NCI-H128 (cell line): ENCODE measurements around the gene PTPRD.
"Not testable (repeated sequence)": the region's sequence is repeated elsewhere in the genome, so short reads cannot be mapped to it uniquely, and the experiment has no call there.

Source experiments
- DNase-seq: peaks from one replicate; lab custom pipeline; 2025; ENCODE audit not compliant: unreplicated experiment; lab: John Stamatoyannopoulos, UW

The PTPRD gene

GRCh38 chr9:9078301-9078700, 1534.5 kb downstream of the PTPRD start:
- no peak for DNase-seq

GRCh38 chr9:9061627-9062026, 1551.2 kb downstream of the PTPRD start:
- DNase-seq: no peak

GRCh38 chr9:9054354-9054992, 1558.3 kb downstream of the PTPRD start:
- no peak for DNase-seq

GRCh38 chr9:9045572-9045971, 1567.2 kb downstream of the PTPRD start:
- no peak for DNase-seq

- no peak for DNase-seq
Measured at GRCh38 chr9:9045072-9045471, 1567.7 kb downstream of the PTPRD start.

- DNase-seq: not testable (repeated sequence)
Measured at GRCh38 chr9:9043788-9044187, 1569.0 kb downstream of the PTPRD start.

- DNase-seq: no peak
Measured at GRCh38 chr9:9041756-9042155, 1571.0 kb downstream of the PTPRD start.

- no peak for DNase-seq
Measured at GRCh38 chr9:9033022-9033421, 1579.8 kb downstream of the PTPRD start.

- DNase-seq: no peak
Measured at GRCh38 chr9:9016597-9016996, 1596.2 kb downstream of the PTPRD start.

- no peak for DNase-seq
Measured at GRCh38 chr9:9004810-9005209, 1608.0 kb downstream of the PTPRD start.

- DNase-seq: no peak
Measured at GRCh38 chr9:9002826-9003583, 1609.8 kb downstream of the PTPRD start.

- DNase-seq: no peak
Measured at GRCh38 chr9:8980496-8981013, 1632.2 kb downstream of the PTPRD start.

- no peak for DNase-seq
Measured at GRCh38 chr9:8978334-8978733, 1634.5 kb downstream of the PTPRD start.

GRCh38 chr9:8968350-8968749, 1644.5 kb downstream of the PTPRD start:
- not testable (repeated sequence) for DNase-seq

- DNase-seq: no peak
Measured at GRCh38 chr9:8963885-8964284, 1648.9 kb downstream of the PTPRD start.

GRCh38 chr9:8962084-8962483, 1650.7 kb downstream of the PTPRD start:
- DNase-seq: no peak

GRCh38 chr9:8961186-8961851, 1651.5 kb downstream of the PTPRD start:
- DNase-seq: no peak

GRCh38 chr9:8960254-8960653, 1652.5 kb downstream of the PTPRD start:
- no peak for DNase-seq

- no peak for DNase-seq
Measured at GRCh38 chr9:8958358-8958757, 1654.4 kb downstream of the PTPRD start.

GRCh38 chr9:8955315-8955714, 1657.5 kb downstream of the PTPRD start:
- DNase-seq: no peak

GRCh38 chr9:8946461-8946860, 1666.3 kb downstream of the PTPRD start:
- DNase-seq: no peak

GRCh38 chr9:8943392-8943791, 1669.4 kb downstream of the PTPRD start:
- DNase-seq: no peak
